GM18867 (cell line): ENCODE results near the gene ZNF512.
"Not testable (repeated sequence)": the region's sequence is repeated elsewhere in the genome, so short reads cannot be mapped to it uniquely, and the experiment has no call there.

ENCODE experiments used
- ATAC-seq: cut with Tn5 transposase; IDR thresholded peaks from one replicate; pipeline ENCODE4 v1.9.1; 2021; ENCODE audit warnings: mild to moderate bottlenecking, moderate library complexity; ENCODE audit not compliant: unreplicated experiment

The ZNF512 gene, protein sequence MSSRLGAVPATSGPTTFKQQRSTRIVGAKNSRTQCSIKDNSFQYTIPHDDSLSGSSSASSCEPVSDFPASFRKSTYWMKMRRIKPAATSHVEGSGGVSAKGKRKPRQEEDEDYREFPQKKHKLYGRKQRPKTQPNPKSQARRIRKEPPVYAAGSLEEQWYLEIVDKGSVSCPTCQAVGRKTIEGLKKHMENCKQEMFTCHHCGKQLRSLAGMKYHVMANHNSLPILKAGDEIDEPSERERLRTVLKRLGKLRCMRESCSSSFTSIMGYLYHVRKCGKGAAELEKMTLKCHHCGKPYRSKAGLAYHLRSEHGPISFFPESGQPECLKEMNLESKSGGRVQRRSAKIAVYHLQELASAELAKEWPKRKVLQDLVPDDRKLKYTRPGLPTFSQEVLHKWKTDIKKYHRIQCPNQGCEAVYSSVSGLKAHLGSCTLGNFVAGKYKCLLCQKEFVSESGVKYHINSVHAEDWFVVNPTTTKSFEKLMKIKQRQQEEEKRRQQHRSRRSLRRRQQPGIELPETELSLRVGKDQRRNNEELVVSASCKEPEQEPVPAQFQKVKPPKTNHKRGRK

DNA sequence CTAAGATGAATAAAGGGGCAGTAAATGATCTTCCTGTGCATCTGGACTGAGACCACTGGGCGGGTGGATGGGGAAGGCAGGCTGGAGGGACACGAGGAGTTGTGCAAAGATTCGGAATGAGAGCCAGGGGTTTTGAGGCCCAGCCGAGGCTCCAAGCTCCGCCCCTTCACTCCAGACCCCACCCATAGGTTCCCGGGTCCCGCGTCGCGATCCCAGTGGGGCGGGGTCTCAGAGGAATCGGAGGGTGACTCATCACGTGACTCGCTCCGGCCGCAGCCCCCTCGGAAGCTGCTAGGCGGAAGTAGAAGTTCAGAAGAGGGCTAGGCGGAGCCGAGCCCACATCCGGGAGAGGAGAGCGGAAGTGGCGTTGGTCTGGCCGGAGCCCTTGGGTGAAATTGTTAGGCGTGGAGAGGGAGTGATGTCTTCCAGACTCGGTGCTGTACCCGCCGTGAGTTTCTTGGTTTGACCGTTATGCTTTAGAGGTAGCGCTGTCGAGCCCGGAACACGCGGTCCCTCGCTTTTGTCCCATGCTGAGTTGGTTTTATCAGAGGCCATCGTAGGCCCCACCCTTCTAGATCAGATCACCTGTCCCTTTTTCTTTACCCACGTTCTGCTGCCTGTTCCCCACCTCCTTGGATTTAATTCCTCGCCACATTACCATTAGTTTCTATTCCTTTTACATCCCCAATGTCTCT is at the start of gene ZNF512:
TSS of gene ZNF512 (plus strand) at position 348 of the 695 bp plus-strand sequence. CDS start at position 419, 71 bp downstream.
- peak; percentile 96 for ATAC-seq

- ATAC-seq, result no peak
Observed at GRCh38 chr2:27537287-27537686, 45.6 kb upstream of the ZNF512 start.

GRCh38 chr2:27538839-27539450 is 43.9 kb upstream of the ZNF512 start:
- not testable (repeated sequence) for ATAC-seq

DNA sequence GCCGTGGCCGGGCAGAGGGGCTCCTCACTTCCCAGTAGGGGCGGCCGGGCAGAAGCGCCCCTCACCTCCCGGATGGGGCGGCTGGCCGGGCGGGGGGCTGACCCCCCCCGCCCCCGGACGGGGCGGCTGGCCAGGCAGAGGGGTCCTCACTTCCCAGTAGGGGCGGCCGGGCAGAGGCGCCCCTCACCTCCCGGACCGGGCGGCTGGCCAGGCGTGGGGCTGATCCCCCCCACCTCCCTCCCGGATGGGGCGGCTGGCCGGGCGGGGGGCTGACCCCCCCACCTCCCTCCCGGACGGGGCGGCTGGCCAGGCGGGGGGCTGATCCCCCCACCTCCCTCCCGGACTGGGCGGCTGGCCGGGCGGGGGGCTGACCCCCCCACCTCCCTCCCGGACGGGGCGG is 43.2 kb upstream of the ZNF512 start:
- not testable (repeated sequence) for ATAC-seq

DNA sequence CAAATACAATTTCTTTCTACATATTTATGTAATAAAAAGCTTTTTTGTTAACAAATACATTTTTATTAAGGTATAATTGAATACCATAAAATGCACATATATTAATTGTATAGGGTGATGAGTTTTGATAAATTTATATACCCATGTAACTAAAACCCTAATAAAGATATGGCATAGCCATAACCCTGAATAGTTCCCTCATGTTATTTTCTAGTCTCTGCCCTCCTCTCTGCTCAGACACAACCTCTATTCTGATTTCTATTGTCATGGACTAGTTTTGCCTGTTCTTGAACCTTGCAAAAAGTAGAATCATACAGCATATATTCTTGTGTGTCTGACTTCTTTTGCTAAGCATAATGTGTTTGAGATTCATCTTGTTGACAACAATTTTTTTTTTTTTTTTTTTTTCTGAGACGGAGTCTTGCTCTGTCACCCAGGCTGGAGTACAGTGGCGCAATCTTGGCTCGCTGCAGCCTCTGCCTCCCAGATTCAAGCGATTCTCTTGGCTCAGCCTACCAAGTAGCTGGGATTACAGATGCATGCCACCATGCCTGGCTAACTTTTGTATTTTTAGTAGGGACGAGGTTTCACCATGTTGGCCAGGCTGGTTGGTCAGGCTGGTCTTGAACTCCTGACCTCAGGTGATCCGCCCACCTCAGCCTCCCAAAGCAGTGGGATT is 38.6 kb upstream of the ZNF512 start:
- no peak for ATAC-seq

GRCh38 chr2:27545348-27546141 is 37.3 kb upstream of the ZNF512 start:
- no peak for ATAC-seq

GRCh38 chr2:27549303-27549702 is 33.5 kb upstream of the ZNF512 start:
- no peak for ATAC-seq

DNA sequence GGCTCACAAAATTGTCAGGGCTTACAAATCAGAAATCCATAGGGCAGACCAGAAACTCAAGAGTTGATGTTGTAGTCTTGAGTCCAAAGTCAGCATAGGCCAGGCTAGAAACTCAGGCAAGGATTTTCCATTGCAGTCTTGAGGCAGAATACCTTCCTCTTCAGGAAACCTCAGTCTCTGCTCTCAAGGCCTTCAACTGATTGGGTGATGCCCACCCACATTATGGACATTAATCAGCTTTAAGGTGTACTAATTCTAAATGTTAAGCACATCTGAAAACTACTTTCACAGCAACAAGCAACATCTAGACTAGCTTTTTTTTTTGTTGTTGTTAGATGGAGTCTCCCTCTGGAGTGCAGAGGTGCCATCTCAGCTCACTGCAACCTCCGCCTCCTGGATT is 31.3 kb upstream of the ZNF512 start:
- no peak for ATAC-seq

DNA sequence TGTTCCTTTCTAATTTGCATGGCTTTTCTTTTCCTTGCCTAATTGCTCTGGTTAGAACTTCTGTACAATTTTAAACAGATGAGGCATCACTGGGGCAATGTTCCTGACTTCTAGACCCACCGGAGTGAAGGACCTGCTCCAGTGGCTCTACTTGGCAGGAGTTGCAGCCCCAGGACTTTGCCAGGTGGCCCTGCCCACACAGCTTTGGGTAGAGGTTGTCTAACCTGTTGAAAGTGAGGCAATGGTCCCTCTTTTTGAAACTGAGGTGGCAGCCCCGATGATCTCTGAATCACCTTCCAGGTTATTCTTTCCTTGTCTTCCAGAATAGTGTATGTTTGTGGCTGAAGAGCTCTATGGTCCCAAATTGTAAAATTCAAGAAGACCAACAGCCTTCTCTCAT is 29.9 kb upstream of the ZNF512 start:
- ATAC-seq, result no peak

DNA sequence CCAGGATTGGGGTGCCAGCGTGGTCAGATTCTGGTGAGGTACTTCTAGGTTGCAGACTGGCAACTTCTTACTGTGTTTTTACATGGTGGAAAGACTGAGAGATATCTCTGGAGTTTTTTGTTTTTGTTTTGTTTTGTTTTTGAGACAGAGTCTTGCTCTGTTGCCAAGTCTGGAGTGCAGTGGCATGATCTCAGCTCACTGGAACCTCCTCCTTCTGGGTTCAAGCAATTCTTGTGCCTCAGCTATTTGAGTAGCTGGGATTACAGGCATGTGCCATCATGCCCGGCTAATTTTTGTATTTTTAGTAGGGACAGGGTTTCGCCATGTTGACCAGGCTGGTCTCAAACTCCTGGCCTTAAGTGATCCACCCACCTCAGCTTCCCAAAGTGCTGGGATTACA is 28.4 kb upstream of the ZNF512 start:
- not testable (repeated sequence) for ATAC-seq

DNA sequence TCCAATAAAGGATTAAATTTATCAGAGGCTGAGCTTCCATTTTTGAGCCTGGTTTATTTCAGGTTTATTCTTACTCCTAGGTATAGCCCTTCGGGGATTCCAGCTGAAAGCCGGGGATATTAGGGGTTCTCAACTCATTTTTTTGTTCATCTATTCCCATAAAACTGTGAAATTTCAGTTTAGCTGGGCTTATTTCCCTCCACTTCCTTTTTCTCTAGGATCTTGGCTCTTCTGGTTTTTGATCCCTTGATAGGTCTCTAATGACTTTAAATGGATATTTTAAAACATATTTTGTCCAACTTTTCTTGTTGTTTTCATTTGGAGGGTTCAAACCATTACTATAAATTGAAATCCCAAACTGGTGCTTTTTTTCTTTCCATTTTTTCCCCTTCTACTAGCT is 23.6 kb upstream of the ZNF512 start:
- no peak for ATAC-seq

DNA sequence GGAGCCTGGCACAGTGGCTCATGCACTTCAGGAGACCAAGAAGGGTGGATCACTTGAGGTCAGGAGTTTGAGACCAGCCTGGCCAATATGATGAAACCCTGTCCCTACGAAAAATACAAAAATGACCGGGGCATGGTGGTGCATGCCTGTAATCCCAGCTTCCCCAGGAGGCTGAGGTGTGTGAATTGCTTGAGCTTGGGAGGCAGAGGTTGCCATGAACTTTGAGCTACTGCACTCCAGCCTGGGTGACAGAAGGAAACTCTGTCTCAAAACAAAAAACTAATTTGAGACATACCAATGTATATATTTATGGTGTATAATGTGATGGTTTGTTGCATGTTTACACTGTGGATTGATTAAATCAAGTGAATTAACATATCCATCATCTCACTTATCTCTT is 21.8 kb upstream of the ZNF512 start:
- no peak for ATAC-seq

GRCh38 chr2:27566628-27567027 is 16.2 kb upstream of the ZNF512 start:
- no peak for ATAC-seq

DNA sequence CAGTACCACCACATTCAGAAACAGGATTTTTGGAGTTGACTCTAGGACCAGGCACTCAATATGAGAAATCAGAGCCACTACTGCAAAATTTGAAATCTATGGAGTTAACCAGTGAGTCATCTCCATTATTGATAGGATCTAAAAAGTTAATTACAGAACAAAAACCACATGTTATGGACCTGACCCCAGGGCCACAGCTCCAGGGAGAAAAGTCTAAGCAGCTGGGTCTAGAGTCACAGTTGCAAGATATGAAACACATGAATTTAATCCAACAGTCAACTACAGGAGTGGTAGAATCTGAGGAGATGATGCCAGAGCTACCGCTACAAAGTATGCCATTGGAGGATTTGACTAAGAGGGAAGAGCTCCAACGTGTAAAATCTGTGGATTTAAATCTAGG is 13.4 kb upstream of the ZNF512 start:
- ATAC-seq, result no peak

- no peak for ATAC-seq
Observed at GRCh38 chr2:27571197-27571596, 11.6 kb upstream of the ZNF512 start.

- ATAC-seq, result no peak
Observed at GRCh38 chr2:27571681-27572080, 11.2 kb upstream of the ZNF512 start.

- ATAC-seq, result no peak
Observed at GRCh38 chr2:27572439-27572838, 10.4 kb upstream of the ZNF512 start.

GRCh38 chr2:27572998-27573429 is 9.8 kb upstream of the ZNF512 start:
- no peak for ATAC-seq

DNA sequence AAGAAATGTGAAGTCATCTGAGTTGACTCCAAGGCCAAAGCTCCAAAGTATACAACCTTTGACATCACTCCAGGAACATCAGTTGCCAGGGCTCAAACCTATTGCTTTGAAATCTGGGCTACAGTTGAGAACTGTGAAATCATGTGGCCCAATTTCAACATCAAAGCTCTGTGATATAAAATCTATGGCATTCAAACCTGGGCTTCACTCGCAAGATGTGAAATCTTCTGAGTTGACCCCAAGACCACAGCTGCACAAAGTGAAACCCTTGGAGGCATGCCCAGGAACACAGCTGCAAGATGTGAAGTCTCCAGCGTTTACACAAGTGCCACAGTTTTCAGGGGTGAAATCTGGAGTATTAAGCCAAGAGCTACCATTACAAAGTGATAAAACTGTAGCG is 9.4 kb upstream of the ZNF512 start:
- ATAC-seq, result no peak
